Tibial nerve (tissue), 4 donors: Measurements from ENCODE around the gene RCAN1. TPM values are rescaled to one million over a fixed set of nuclear protein-coding genes. Genes with fewer than 3 reads are reported as not detected.

ENCODE experiments used
- DNase-seq, 2 donors: peaks; one replicate each; pipeline ENCODE4 v3.0.0-alpha.2; 2019; ENCODE audit warnings: low spot score in 2 of 2
- H3K27ac ChIP-seq, 4 donors: fragments of 200-600 bp; sonication (generic) in 3 of 4; one replicate each; pipeline ENCODE4 v1.5.1; 2017 to 2019; ENCODE audit warnings: mild to moderate bottlenecking in 1 of 4
- H3K27me3 ChIP-seq, 2 donors: fragments of 200-600 bp; sonication (generic) in 1 of 2; one replicate each; pipeline versions ENCODE4 v1.5.1 to v1.6.0; 2017 to 2019
- H3K36me3 ChIP-seq, 3 donors: fragments of 200-600 bp; sonication (generic); one replicate each; pipeline ENCODE4 v1.5.1; 2018 to 2019
- H3K4me1 ChIP-seq, 4 donors: fragments of 200-600 bp; sonication (generic) in 3 of 4; one replicate each; pipeline ENCODE4 v1.5.1; 2017 to 2019
- H3K4me3 ChIP-seq, 4 donors: fragments of 200-600 bp; sonication (generic) in 3 of 4; one replicate each; pipeline ENCODE4 v1.5.1; 2017 to 2019; ENCODE audit warnings: mild to moderate bottlenecking in 1 of 4, moderate library complexity in 1 of 4
- H3K9me3 ChIP-seq, 4 donors: fragments of 200-600 bp; sonication (generic) in 3 of 4; one replicate each; pipeline ENCODE4 v1.5.1; 2017 to 2019
- EP300 ChIP-seq, 2 donors: sonication (generic); formaldehyde crosslinking; IDR thresholded peaks; one replicate each; pipeline ENCODE4 v1.6.1; 2017; ENCODE audit warnings: antibody characterized with exemption in 2 of 2, mild to moderate bottlenecking in 1 of 2
- POLR2A ChIP-seq, 2 donors: fragments of 450-650 bp; IDR thresholded peaks; one replicate each; pipeline ENCODE4 v1.6.1; 2017; ENCODE audit warnings: antibody characterized with exemption in 2 of 2, mild to moderate bottlenecking in 2 of 2, moderate library complexity in 2 of 2
- WGBS, 2 donors: methylation state at CpG; one replicate each; pipeline ENCODE4 v1.1.5; 2018; 5-methylcytosine and 5-hydroxymethylcytosine counted together
- total RNA-seq, 4 donors: library from RNA; depleted of rRNA; stranded (reverse); fragments of >200 nt; gene quantifications; one replicate each; pipeline ENCODE4 v1.1.0, GENCODE V29; 2016
- TF ChIP-seq, protein P1 (sequence below), 5 experiments: fragments of 200-600 bp in 3 of 5; fragments of 450-650 bp in 2 of 5; sonication (generic) in 3 of 5; IDR thresholded peaks; one replicate each; pipeline ENCODE4 v1.5.1; 2016 to 2019; ENCODE audit warnings: antibody characterized with exemption in 5 of 5, mild to moderate bottlenecking in 3 of 5, moderate library complexity in 2 of 5

The RCAN1 gene
- total RNA-seq, 4 donors from 2014 or later: 51.8 to 71.2 (median 66.7) TPM

DNA sequence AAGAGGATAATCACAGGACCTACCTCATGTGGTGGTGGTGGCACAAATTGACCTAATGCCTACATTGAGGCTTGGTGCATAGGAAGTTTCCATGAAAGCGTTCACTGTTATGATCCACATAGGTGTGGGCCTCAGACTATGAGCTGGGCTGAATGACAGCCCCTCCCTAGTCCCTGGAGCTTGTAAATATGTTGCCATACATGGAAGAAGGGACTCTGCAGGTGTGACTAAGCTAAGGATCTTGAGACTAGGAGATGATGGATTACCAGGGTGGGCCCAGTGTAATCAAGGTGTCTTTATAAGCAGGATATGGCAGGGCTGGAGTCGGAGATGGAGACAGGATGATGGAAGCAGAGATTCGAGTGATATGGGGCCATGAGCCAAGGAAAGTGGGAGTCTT lies 71.9 kb downstream of the RCAN1 start:
- 74 to 97% methylated on average over 3 of the region's 3 CpGs for WGBS, 2 donors
- peak overlapping the region in 2 of 4 donors; percentile 88 to 92 for H3K27ac ChIP-seq

DNA sequence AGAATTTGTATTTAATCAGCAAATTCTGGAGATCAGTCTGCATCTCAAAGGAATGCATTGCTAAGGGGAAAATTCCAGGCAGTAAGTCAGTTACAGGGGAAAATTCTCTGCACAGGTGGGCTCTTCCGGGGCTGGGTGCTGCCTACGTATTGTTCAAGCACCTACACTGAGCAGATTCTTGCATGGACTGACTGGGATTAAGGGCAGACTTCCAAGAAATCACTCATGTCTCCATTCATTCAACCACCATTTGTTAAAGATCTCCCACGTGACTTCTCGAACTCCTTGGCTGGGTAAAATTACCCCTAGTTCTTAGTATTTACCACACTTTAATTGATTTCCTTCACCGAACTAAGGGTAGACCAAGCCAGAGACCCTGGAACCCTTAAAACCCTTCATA lies 74.7 kb downstream of the RCAN1 start:
- WGBS, 2 donors: 61 to 68% methylated on average over 5 of the region's 5 CpGs
- TF ChIP-seq, protein P1, sequence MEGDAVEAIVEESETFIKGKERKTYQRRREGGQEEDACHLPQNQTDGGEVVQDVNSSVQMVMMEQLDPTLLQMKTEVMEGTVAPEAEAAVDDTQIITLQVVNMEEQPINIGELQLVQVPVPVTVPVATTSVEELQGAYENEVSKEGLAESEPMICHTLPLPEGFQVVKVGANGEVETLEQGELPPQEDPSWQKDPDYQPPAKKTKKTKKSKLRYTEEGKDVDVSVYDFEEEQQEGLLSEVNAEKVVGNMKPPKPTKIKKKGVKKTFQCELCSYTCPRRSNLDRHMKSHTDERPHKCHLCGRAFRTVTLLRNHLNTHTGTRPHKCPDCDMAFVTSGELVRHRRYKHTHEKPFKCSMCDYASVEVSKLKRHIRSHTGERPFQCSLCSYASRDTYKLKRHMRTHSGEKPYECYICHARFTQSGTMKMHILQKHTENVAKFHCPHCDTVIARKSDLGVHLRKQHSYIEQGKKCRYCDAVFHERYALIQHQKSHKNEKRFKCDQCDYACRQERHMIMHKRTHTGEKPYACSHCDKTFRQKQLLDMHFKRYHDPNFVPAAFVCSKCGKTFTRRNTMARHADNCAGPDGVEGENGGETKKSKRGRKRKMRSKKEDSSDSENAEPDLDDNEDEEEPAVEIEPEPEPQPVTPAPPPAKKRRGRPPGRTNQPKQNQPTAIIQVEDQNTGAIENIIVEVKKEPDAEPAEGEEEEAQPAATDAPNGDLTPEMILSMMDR (IDR thresholded peaks at IDR 0.05): no peak
- TF ChIP-seq EP300 (IDR thresholded peaks at IDR 0.05) (no peak), POLR2A (IDR thresholded peaks at IDR 0.05) (no peak)
- Histone ChIP-seq H3K27ac (no peak overlapping the region), H3K4me1 (peaks cover 0 to 38% (median 21%) of the 10 kb centered on the region in 4 donors), H3K36me3 (no peaks in the 10 kb centered on the region), H3K9me3 (peaks cover 0 to 5% (median 0%) of the 10 kb centered on the region in 4 donors), H3K4me3 (no peak overlapping the region), H3K27me3 (no peaks in the 10 kb centered on the region)
- DNase-seq: no peak

More for the DNA sequence above, 71.9 kb downstream of the RCAN1 start:
- Histone ChIP-seq H3K9me3 (peaks cover 0 to 5% (median 0%) of the 10 kb centered on the region in 4 donors), H3K36me3 (no peaks in the 10 kb centered on the region), H3K4me1 (peaks cover 0 to 48% (median 30%) of the 10 kb centered on the region in 4 donors), H3K4me3 (no peak overlapping the region), H3K27me3 (no peaks in the 10 kb centered on the region)
- TF ChIP-seq, protein P1 (IDR thresholded peaks at IDR 0.05): no peak
- no peak for TF ChIP-seq POLR2A (IDR thresholded peaks at IDR 0.05)
- TF ChIP-seq EP300 (IDR thresholded peaks at IDR 0.05): no peak
- DNase-seq: no peak

DNA sequence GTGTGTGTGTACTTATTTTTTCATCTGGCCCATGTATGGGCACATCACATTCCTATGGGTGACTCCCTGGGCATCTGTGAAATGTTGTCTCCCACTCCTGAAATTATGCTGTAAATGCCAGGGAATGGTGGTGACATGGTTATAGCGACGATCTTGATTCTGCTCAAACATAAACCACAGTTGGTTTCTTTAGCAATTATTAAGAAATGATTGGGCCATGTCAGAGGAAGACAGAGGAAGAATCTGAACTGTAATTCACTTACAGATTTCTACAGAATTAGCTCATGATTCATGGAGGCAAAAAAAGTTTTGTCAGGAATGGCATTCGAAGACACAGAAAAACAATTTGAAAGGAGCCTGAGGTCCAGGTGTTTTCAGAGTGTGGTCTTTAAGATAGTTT lies 77.1 kb downstream of the RCAN1 start:
- WGBS, 2 donors: 84 to 85% methylated on average over 3 of the region's 3 CpGs
- H3K27me3 ChIP-seq: no peaks in the 10 kb centered on the region
- TF ChIP-seq POLR2A (IDR thresholded peaks at IDR 0.05) (no peak), EP300 (IDR thresholded peaks at IDR 0.05) (no peak)
- TF ChIP-seq, protein P1 (IDR thresholded peaks at IDR 0.05): no peak
- peaks cover 0 to 32% (median 20%) of the 10 kb centered on the region in 4 donors for H3K4me1 ChIP-seq
- DNase-seq: no peak
- H3K9me3 ChIP-seq: peaks cover 0 to 5% (median 0%) of the 10 kb centered on the region in 4 donors
- H3K27ac ChIP-seq: peak overlapping the region in 2 of 4 donors; percentile 55 to 68
- H3K4me3 ChIP-seq: no peak overlapping the region
- H3K36me3 ChIP-seq: no peaks in the 10 kb centered on the region

DNA sequence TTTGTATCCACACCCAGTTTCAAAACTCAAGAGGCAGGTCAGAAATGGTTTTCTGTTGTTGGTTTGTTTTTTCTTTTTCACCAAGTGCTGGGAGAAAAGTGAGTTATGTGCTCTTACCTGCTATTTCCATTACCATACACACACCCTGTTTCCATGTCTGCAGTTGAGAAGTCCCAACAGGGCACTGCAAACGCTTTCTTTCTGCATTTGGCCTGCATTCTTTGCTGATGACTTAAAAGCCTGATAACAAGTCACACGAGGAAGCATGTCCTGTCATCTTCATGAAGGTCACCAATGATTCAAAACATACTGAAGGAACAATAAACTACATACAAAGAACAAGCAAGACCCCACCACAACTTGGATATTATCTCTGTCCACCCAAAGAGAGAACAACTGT lies 78.1 kb downstream of the RCAN1 start:
- H3K27me3 ChIP-seq: no peaks in the 10 kb centered on the region
- H3K4me3 ChIP-seq: no peak overlapping the region
- no peaks in the 10 kb centered on the region for H3K36me3 ChIP-seq
- TF ChIP-seq EP300 (IDR thresholded peaks at IDR 0.05) (no peak), POLR2A (IDR thresholded peaks at IDR 0.05) (no peak)
- TF ChIP-seq, protein P1 (IDR thresholded peaks at IDR 0.05): no peak
- WGBS, 2 donors: 23 to 27% methylated on average over 2 of the region's 2 CpGs
- no peak for DNase-seq
- H3K27ac ChIP-seq: peak overlapping the region in 2 of 4 donors; percentile 68 to 72
- H3K4me1 ChIP-seq: peaks cover 0 to 32% (median 20%) of the 10 kb centered on the region in 4 donors
- no peaks in the 10 kb centered on the region for H3K9me3 ChIP-seq

DNA sequence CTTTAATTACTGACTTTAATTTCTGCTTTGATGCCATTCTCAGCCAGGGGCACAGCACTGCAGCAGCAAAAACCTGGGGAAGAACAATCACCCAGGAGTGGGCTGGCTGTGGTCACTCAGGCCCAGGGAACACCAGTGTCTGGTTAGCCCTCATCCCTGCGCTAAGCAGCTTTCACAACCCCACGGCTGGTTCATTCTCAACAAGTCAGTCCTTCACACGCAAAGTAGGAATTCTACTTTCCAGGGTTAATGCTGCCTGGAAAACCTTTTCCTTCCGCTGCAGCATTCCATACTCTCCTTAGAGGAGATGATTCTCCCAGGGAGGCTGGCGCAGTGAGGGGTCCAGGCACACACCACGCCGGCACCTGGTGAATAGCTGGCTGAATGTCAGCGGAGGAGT lies 78.6 kb downstream of the RCAN1 start:
- Histone ChIP-seq H3K4me3 (no peak overlapping the region), H3K27me3 (no peaks in the 10 kb centered on the region), H3K4me1 (peaks cover 0 to 32% (median 20%) of the 10 kb centered on the region in 4 donors), H3K27ac (peak overlapping the region in 3 of 4 donors; percentile 37 to 72 (median 68)), H3K9me3 (no peaks in the 10 kb centered on the region), H3K36me3 (no peaks in the 10 kb centered on the region)
- DNase-seq: no peak
- 75 to 80% methylated on average over 8 of the region's 8 CpGs for WGBS, 2 donors
- TF ChIP-seq POLR2A (IDR thresholded peaks at IDR 0.05): no peak
- TF ChIP-seq EP300 (IDR thresholded peaks at IDR 0.05): no peak
- TF ChIP-seq, protein P1 (IDR thresholded peaks at IDR 0.05): no peak
